Measurements from ENCODE around the gene CRYZL1.

DNA sequence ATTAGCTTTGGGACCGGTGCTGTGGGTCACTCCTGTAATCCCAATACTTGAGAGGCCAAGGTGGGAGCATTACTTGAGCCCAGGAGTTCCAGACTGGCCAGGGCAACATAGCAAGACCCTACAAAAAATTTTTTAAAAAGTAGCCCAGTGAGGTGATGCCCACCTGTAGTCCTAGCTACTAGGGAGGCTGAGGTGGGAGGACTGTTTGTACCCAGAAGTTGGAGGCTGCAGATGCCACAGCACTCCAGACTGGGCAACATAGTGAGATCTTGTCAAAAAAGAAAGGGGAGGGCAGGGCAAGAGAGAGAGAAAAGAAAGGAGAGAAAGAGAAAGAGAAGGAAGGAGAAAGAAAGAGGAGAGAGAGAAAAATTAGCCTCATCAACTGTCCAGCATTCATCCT is 7.0 kb upstream of the CRYZL1 start:
- TF ChIP-seq, protein P1, sequence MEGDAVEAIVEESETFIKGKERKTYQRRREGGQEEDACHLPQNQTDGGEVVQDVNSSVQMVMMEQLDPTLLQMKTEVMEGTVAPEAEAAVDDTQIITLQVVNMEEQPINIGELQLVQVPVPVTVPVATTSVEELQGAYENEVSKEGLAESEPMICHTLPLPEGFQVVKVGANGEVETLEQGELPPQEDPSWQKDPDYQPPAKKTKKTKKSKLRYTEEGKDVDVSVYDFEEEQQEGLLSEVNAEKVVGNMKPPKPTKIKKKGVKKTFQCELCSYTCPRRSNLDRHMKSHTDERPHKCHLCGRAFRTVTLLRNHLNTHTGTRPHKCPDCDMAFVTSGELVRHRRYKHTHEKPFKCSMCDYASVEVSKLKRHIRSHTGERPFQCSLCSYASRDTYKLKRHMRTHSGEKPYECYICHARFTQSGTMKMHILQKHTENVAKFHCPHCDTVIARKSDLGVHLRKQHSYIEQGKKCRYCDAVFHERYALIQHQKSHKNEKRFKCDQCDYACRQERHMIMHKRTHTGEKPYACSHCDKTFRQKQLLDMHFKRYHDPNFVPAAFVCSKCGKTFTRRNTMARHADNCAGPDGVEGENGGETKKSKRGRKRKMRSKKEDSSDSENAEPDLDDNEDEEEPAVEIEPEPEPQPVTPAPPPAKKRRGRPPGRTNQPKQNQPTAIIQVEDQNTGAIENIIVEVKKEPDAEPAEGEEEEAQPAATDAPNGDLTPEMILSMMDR (IDR thresholded peaks at IDR 0.05; ENCODE audit: borderline replicate concordance, extremely low read depth, low read length, poor library complexity, severe bottlenecking) = no peak
- TF ChIP-seq EZH2 (IDR thresholded peaks at IDR 0.05; ENCODE audit: borderline replicate concordance, low read depth, low read length, severe bottlenecking) = no peak
